Esophagus (tissue), 2 donors: ENCODE results near the gene SFXN2. TPM values are rescaled to one million over a fixed set of nuclear protein-coding genes. Genes with fewer than 3 reads are reported as not detected.

Experiments used
- H3K27ac ChIP-seq, 2 donors: one replicate each; pipeline ENCODE4 v1.5.1; 2013; ENCODE audit warnings: low read depth in 2 of 2, mild to moderate bottlenecking in 2 of 2, inconsistent platforms in 1 of 2, low read length in 1 of 2, moderate library complexity in 1 of 2
- H3K27me3 ChIP-seq, 2 donors: one replicate each; pipeline ENCODE4 v1.6.1; 2013; ENCODE audit warnings: low read length in 2 of 2, control low read depth in 1 of 2, mild to moderate bottlenecking in 1 of 2; ENCODE audit not compliant: insufficient read depth in 2 of 2, control insufficient read depth in 1 of 2
- H3K36me3 ChIP-seq, 2 donors: one replicate each; pipeline ENCODE4 v1.6.1; 2013; ENCODE audit warnings: low read length in 1 of 2; ENCODE audit not compliant: control insufficient read depth in 2 of 2, insufficient read depth in 2 of 2
- H3K4me1 ChIP-seq, 2 donors: one replicate each; pipeline ENCODE4 v1.6.1; 2013; ENCODE audit warnings: low read length in 1 of 2; ENCODE audit not compliant: control insufficient read depth in 2 of 2, insufficient read depth in 2 of 2
- H3K4me3 ChIP-seq, 2 donors: one replicate each; pipeline ENCODE4 v1.5.1; 2013; ENCODE audit warnings: low read length in 2 of 2, mild to moderate bottlenecking in 2 of 2, low read depth in 1 of 2, moderate library complexity in 1 of 2
- H3K9me3 ChIP-seq, 2 donors: one replicate each; pipeline ENCODE4 v1.6.1; 2013; ENCODE audit warnings: mild to moderate bottlenecking in 2 of 2, low read depth in 1 of 2, low read length in 1 of 2, moderate library complexity in 1 of 2; ENCODE audit not compliant: control insufficient read depth in 2 of 2, insufficient read depth in 1 of 2
- WGBS, 2 donors: extraction: QIAGEN DNeasy Blood & Tissue Kit; methylation state at CpG; one replicate each; pipeline ENCODE4 v1.1.7; 2013; 5-methylcytosine and 5-hydroxymethylcytosine counted together
- polyA plus RNA-seq, 2 donors: library from polyadenylated mRNA; stranded (reverse); fragments of 200-250 nt; gene quantifications; one replicate each; pipeline ENCODE4 v1.2.3, GENCODE V29; 2013
- donor health status: healthy with polysubstance abuse.
- donor health status: Bipolar disorder and iron deficiency.

The SFXN2 gene
- polyA plus RNA-seq, 2 donors = 3.5 to 5.7 TPM

DNA sequence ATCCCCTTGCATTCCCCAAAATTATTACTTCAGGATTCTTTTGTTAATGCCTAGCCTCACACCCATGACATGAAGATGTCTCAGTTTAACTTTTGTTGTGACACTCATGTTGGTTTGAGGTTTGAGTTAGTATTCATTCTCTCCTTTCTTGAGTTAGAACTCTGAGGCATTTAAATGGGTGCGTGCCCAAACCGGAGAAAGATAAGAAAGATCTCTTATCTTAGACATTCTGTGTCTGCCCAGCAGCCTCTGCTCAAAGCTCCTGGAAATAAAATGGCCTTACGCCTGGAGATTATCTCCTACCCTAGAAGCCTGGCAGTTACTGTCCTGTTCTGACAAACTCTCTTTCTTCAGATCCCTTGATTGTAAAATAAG lies 55.7 kb downstream of the SFXN2 start:
- 52 to 61% methylated on average over 3 of the region's 3 CpGs for WGBS, 2 donors
- Histone ChIP-seq H3K9me3 (no peaks in the 10 kb centered on the region), H3K36me3 (no peaks in the 10 kb centered on the region), H3K27me3 (no peaks in the 10 kb centered on the region), H3K4me1 (peaks cover 3 to 19% of the 10 kb centered on the region in 2 donors), H3K27ac (peak overlapping the region in 1 of 2 donors; percentile 23), H3K4me3 (no peak overlapping the region)

DNA sequence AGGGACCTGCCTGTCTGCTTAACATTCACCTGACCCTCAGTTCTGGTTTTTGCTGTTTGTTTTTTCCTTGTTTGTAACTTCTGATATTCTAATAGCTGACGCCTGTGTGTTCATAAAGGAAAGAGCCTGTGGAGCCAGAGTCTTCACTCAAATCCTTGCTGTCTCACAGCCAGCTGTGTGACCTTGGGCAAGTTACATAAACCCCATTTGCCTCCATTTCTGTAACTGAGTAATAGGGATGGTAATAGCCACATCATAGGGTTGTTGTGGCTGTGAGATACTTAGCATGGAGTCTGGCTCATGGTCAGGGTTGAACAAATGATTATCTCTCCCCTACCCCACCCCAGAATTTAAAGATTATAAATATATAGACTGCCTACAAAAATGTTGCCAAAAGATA lies 56.4 kb downstream of the SFXN2 start:
- 43 to 58% methylated on average over 1 of the region's 1 CpG for WGBS, 2 donors

DNA sequence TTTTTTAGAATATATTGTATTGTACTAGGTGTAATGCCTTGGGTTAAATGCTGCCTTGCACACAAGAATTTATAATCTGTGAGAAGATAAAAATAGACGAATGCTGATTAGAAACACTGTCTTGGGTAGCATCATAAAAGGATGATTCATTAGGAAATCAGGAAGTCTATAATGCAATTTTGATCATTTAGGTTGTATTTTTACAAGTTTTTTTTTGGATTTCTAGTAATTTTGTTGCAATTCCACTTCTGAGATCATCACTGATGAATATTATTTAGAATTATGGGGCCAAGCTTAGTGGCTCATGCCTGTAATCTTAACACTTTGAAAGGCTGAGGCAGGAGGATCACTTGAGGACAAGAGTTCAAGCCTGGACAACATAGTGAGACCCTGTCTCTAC lies 58.9 kb downstream of the SFXN2 start:
- Histone ChIP-seq H3K9me3 (no peaks in the 10 kb centered on the region), H3K36me3 (peaks cover 0 to 4% of the 10 kb centered on the region in 2 donors), H3K4me3 (no peak overlapping the region), H3K27ac (no peak overlapping the region), H3K4me1 (peaks cover 8 to 33% of the 10 kb centered on the region in 2 donors), H3K27me3 (no peaks in the 10 kb centered on the region)
- WGBS, 2 donors = 26 to 32% methylated on average over 1 of the region's 1 CpG

More for the DNA sequence above, 56.4 kb downstream of the SFXN2 start:
- Histone ChIP-seq H3K4me3 (no peak overlapping the region), H3K4me1 (peaks cover 3 to 17% of the 10 kb centered on the region in 2 donors), H3K9me3 (no peaks in the 10 kb centered on the region), H3K36me3 (no peaks in the 10 kb centered on the region), H3K27me3 (no peaks in the 10 kb centered on the region), H3K27ac (peak overlapping the region in 1 of 2 donors; percentile 23)

DNA sequence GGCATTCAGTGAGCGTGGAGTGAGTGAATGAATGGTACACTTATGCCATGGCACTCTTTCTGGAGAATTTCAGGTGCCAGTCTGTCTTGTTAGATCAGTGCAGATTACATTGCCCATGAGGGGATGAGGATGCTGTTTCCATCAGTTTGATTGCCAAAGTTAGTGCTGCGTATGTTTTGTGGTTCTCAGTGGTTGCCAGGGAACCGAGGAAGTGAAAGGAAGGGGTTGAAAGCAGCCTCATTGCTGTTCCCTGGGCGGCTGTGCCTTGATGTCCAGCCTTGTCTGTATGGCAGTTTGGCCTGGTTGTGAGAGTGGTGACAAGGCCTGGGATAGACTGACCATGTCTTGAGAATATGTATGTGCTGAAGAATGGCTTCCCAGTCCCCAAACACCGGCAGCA lies 59.5 kb downstream of the SFXN2 start:
- H3K4me1 ChIP-seq = peaks cover 8 to 34% of the 10 kb centered on the region in 2 donors
- peaks cover 0 to 4% of the 10 kb centered on the region in 2 donors for H3K36me3 ChIP-seq
- H3K9me3 ChIP-seq = no peaks in the 10 kb centered on the region
- H3K27ac ChIP-seq = peak overlapping the region; percentile 2 to 34
- H3K27me3 ChIP-seq = no peaks in the 10 kb centered on the region
- 64 to 71% methylated on average over 5 of the region's 5 CpGs for WGBS, 2 donors
- no peak overlapping the region for H3K4me3 ChIP-seq

DNA sequence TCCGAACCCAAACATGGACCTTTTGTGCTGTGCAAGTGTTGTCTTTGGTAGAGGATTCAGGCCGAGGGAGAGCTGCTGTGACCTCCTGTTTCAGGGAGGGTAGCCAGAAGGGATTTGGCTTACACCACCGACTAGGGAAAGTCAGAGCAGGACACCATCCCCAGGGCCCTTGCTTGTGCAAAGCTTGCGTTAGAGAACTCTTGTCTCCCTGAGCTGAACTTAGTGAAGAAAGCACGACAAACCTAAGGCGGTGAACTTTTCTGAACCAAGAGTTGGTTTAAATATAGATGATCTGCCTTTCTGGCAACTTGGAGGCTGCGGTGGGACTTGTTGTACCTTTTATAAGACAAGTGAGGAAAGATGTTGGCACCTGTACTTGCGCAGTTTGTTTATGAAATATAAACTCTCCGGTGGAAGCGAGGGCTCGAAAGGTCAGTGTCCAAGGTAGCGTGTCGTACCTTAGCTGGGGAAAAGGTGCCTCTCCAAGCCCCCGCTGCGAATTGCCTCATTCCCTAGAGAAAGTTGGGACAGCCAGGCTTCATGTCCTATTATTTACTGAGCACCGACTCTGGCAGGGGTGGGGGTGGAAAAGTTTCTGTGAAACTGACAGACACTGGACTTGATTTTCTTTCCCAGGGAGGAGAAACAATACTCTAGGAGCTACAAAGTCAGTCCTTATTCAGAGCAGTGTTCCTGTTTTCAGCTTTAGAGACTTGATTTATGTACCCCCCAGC lies 60.9 kb downstream of the SFXN2 start:
- 58 to 61% methylated on average over 16 of the region's 16 CpGs for WGBS, 2 donors
- Histone ChIP-seq H3K9me3 (no peaks in the 10 kb centered on the region), H3K27ac (peak overlapping the region; percentile 85 to 86), H3K36me3 (peaks cover 0 to 4% of the 10 kb centered on the region in 2 donors), H3K4me3 (no peak overlapping the region), H3K4me1 (peaks cover 12 to 33% of the 10 kb centered on the region in 2 donors), H3K27me3 (no peaks in the 10 kb centered on the region)

DNA sequence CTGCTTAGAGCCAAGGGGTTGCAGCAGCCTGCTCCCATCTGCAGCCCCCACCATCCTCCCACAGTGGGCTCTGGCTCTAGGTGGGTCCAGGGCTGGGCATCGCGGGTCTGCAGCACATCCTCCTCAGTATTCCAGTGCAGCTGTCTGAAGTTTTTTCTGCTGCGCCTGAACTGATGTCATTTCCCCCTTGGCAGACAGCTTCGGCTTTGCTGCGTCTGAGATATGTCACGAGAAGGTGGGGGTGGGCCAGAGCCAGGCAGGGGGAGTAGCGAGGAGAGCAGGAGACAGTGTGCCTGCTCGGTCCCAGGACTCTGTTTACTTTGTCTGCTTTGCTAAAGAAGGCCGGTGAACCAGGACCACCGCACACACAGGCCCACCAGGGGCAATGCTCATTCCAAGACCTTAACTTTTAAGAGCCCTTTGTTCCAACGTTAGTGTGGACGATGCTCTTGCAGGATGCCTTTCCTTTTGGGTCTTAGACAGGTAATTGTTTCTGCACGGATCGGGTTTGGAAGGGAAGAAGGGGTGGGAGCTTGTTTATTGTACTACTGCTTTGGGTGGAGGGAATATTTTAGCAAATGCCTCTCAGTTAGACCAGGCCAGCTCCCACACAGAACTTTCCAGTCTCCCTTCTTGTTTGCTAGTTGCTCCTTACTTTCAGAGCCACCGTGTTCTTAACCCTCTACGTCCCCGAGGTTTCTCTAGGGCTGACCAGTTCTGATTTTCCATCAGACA lies 61.7 kb downstream of the SFXN2 start:
- H3K27me3 ChIP-seq = no peaks in the 10 kb centered on the region
- peak overlapping the region; percentile 85 to 86 for H3K27ac ChIP-seq
- H3K9me3 ChIP-seq = no peaks in the 10 kb centered on the region
- H3K4me1 ChIP-seq = peaks cover 10 to 32% of the 10 kb centered on the region in 2 donors
- peak overlapping the region; percentile 8 to 16 for H3K4me3 ChIP-seq
- 36 to 37% methylated on average over 17 of the region's 17 CpGs for WGBS, 2 donors
- peaks cover 0 to 4% of the 10 kb centered on the region in 2 donors for H3K36me3 ChIP-seq

DNA sequence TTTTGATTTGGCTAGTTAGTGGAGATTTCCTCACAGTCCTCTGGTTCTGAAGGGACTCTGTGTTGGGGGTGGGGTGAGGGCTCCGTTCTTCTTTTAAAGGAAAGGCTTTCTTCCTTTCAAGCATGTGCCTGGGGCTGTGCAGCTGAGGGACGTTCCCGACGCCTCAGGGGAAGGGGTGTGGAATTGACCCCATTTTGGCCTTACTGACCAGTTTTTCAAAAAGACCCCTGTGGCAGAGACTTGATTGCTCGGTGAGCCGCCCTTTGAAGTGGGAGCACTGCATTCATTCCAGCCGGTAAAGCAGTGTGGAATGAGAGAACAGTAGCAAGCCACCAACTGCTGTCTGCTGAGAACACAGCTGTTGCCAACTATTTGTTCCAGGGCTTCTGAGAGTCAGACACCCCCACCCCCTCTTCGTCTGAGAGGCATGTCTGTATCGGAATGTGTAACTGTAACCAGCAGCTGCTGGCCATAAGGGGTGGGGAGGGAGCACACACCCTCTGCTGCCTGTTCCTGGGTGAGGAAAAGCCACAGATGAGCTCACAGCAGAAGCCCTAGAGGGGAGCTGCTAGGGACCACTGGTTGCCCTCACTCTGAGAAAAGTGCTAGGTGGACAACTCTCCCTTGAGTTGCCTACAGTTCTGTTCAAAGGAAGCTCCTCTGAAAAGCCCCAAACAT lies 62.5 kb downstream of the SFXN2 start:
- Histone ChIP-seq H3K9me3 (no peaks in the 10 kb centered on the region), H3K27me3 (no peaks in the 10 kb centered on the region), H3K4me1 (peaks cover 10 to 35% of the 10 kb centered on the region in 2 donors), H3K27ac (peak overlapping the region; percentile 85 to 86), H3K4me3 (peak overlapping the region in 1 of 2 donors; percentile 16), H3K36me3 (peaks cover 0 to 4% of the 10 kb centered on the region in 2 donors)
- WGBS, 2 donors = 15 to 16% methylated on average over 9 of the region's 9 CpGs

DNA sequence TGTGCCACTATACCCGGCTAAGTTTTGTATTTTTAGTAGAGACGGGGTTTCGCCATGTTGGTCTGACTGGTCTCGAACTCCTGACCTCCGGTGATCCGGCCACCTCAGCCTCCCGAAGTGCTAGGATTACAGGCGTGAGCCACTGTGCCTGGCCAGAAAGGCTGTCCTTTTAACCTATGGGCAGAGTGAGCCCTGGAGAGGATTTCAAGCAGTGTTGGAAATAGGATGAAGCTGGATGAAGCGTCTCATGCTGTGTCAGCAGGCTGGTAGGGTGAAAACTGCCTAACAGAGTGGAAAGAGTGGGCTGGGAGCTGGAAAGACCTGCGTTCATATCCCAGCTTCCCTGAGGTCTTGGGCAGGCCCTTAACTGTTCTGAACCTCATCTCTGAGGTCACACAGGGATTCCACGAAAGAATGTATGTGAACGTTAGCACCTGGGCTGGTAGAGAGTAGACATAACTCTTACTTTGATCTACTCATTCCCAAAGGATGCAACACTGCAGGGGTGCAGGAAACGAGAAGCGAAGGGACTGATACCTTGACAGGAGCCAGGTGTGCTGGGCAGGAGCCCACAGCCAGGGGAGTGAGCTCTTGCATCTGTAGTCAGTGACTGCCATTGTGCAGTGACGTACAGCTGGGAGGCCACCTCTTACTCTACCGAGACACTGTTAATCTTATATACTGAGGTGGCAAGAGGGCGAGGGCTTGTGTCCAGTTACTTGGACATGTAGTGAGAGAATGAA lies 63.4 kb downstream of the SFXN2 start:
- Histone ChIP-seq H3K9me3 (no peaks in the 10 kb centered on the region), H3K27me3 (no peaks in the 10 kb centered on the region), H3K27ac (peak overlapping the region in 1 of 2 donors; percentile 20), H3K36me3 (peaks cover 0 to 4% of the 10 kb centered on the region in 2 donors), H3K4me3 (no peak overlapping the region), H3K4me1 (peaks cover 12 to 40% of the 10 kb centered on the region in 2 donors)
- WGBS, 2 donors = 80 to 82% methylated on average over 17 of the region's 17 CpGs

DNA sequence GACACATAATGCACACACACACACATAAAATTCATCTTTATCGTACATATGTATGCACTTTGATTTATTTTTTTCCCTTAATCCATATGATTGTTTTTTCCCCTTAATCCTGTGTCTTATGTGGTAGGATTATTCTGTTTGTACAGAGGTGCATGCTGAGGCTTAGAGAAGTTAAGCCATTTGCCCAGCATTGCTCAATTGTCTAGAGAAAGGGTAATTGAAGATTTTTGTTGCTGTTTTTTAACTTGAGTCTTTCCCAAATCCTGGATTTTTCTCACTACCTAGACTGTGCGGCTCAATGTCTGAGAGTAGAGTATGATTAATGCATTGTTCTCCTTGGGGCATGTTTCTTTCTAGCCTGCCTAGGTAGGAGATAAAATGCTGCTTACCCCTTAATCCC lies 64.3 kb downstream of the SFXN2 start:
- WGBS, 2 donors = 54 to 69% methylated on average over 2 of the region's 2 CpGs
- no peaks in the 10 kb centered on the region for H3K9me3 ChIP-seq
- no peak overlapping the region for H3K27ac ChIP-seq
- H3K4me3 ChIP-seq = no peak overlapping the region
- H3K4me1 ChIP-seq = peaks cover 12 to 38% of the 10 kb centered on the region in 2 donors
- H3K27me3 ChIP-seq = no peaks in the 10 kb centered on the region
- H3K36me3 ChIP-seq = peaks cover 0 to 4% of the 10 kb centered on the region in 2 donors
